ENCODE results near the gene PRKAG1. TPM values are rescaled to one million over a fixed set of nuclear protein-coding genes. Genes with fewer than 3 reads are reported as not detected.
"Not testable (repeated sequence)": the region's sequence is repeated elsewhere in the genome, so short reads cannot be mapped to it uniquely, and the experiment has no call there.

The PRKAG1 gene
- total RNA-seq: 46.5 TPM
- long read RNA-seq, transcript PRKAG1-206 (12 exons, 1,699 nt): major isoform, 17 of 27 reads
- long read RNA-seq, partial matches to known transcripts: 4 of 27 reads
- long read RNA-seq, other reads (novel, unspliced or antisense): 4 of 27 reads

DNA sequence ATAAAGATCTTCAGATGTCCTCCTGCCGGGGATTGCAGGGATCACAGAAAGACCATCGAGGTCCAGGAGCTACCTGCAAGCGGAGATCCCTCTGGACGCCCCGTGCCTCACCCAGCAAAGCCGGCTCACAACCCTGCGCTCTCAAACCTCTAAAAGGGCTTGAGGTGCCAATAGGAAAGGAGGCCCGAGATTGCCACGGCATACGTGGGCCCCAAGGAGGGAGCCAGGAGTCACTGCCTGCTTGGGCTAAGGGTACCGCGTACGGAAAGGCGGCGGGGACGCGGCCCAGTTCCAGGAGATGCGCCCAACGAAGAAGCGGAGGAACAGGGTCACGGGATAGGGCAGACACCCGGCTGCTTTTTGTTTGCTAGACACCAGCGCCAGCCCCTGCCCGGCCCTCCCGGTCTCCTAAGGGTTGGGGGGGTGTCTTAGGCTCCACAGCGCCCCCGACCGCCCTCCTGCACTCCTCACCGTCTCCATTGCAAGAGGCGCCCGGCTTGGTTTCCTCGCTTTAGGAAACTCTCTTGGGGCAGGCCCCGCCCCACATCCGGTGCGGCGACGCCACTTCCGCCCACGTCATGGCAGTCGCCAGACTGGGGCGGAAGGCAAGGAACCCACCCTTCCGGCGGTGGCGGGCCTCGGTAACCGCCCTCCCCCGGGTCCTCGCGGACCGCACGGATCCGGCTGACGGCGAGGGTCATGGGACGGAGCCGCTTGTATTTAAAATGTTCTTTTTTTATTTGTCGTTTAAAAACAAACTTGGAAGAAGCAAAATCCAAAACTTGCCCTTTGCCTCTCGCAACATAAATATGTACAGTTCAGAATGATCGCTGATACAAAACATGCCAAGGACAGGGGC, at the start of gene PRKAG1:
Gene PRKAG1, minus strand, starts transcription at position 516 of the 859 bp plus-strand sequence. Its CDS starts 36 bp downstream, at position 480.
- H3K4me3 ChIP-seq: peak within 1 kb of the TSS; percentile 94
- no peaks in the 10 kb centered on the region for H3K9me3 ChIP-seq
- intact Hi-C loops (cut with DNase I): no loop called here
- TF ChIP-seq, protein P1, sequence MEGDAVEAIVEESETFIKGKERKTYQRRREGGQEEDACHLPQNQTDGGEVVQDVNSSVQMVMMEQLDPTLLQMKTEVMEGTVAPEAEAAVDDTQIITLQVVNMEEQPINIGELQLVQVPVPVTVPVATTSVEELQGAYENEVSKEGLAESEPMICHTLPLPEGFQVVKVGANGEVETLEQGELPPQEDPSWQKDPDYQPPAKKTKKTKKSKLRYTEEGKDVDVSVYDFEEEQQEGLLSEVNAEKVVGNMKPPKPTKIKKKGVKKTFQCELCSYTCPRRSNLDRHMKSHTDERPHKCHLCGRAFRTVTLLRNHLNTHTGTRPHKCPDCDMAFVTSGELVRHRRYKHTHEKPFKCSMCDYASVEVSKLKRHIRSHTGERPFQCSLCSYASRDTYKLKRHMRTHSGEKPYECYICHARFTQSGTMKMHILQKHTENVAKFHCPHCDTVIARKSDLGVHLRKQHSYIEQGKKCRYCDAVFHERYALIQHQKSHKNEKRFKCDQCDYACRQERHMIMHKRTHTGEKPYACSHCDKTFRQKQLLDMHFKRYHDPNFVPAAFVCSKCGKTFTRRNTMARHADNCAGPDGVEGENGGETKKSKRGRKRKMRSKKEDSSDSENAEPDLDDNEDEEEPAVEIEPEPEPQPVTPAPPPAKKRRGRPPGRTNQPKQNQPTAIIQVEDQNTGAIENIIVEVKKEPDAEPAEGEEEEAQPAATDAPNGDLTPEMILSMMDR (IDR thresholded peaks at IDR 0.05): peak; percentile 57
- H3K27me3 ChIP-seq: no peaks in the 10 kb centered on the region
- DNase-seq (peak; percentile 98), ATAC-seq (peak; percentile 96)
- peak within 1 kb of the TSS; percentile 97 for H3K27ac ChIP-seq
- peaks cover 26% of the 10 kb centered on the region for H3K36me3 ChIP-seq
- H3K4me1 ChIP-seq: peaks cover 13% of the 10 kb centered on the region

DNA sequence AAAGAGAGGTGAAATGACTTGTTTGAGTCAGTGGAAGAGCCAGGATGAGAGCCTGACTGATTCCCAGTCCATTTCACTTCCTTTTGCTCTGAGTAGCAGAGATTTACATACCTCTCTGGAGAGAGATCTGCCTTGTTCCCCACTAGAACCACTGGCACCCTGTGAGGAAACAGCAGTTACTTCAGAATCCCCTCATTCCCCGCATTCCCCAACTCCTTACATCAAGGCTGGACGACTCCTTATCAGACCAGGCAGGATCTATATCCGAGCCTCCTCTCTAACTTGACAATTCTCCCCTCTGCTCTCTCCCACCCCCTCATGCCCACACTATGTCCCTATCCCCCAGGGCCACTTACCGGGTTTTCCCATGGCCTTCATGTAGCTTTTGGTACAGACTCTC, 47.5 kb upstream of the PRKAG1 start:
- TF ChIP-seq, protein P1 (IDR thresholded peaks at IDR 0.05): no peak
- H3K9me3 ChIP-seq: no peaks in the 10 kb centered on the region
- intact Hi-C loops (cut with DNase I): no loop called here
- ATAC-seq (no peak), DNase-seq (no peak)
- no peak overlapping the region for H3K27ac ChIP-seq
- no peaks in the 10 kb centered on the region for H3K36me3 ChIP-seq
- no peak overlapping the region for H3K4me3 ChIP-seq
- no peaks in the 10 kb centered on the region for H3K27me3 ChIP-seq
- peaks cover 10% of the 10 kb centered on the region for H3K4me1 ChIP-seq

- TF ChIP-seq, protein P1 (IDR thresholded peaks at IDR 0.05): no peak
- Histone ChIP-seq H3K27me3 (no peaks in the 10 kb centered on the region), H3K4me1 (peaks cover 6% of the 10 kb centered on the region), H3K36me3 (no peaks in the 10 kb centered on the region), H3K4me3 (no peak overlapping the region), H3K9me3 (no peaks in the 10 kb centered on the region), H3K27ac (no peak overlapping the region)
- intact Hi-C loops (cut with DNase I): no loop called here
- DNase-seq: no peak
- ATAC-seq: no peak
These were observed 46.2 kb upstream of the PRKAG1 start for GRCh38 chr12:49064767-49065152.

GRCh38 chr12:49061916-49062315, 43.3 kb upstream of the PRKAG1 start:
- H3K4me1 ChIP-seq: peaks cover 24% of the 10 kb centered on the region
- H3K27ac ChIP-seq; intact Hi-C loops (cut with DNase I); ATAC-seq; DNase-seq; H3K27me3 ChIP-seq; H3K4me3 ChIP-seq; H3K36me3 ChIP-seq; H3K9me3 ChIP-seq: not testable (repeated sequence)

- Histone ChIP-seq H3K36me3 (no peaks in the 10 kb centered on the region), H3K4me1 (peaks cover 31% of the 10 kb centered on the region), H3K9me3 (no peaks in the 10 kb centered on the region), H3K4me3 (peak overlapping the region; percentile 96), H3K27me3 (no peaks in the 10 kb centered on the region), H3K27ac (peak overlapping the region; percentile 98)
- intact Hi-C loops (cut with DNase I): no loop called here
- TF ChIP-seq, protein P1 (IDR thresholded peaks at IDR 0.05): no peak
- ATAC-seq: no peak
- no peak for DNase-seq
These were observed 42.6 kb upstream of the PRKAG1 start for GRCh38 chr12:49061157-49061650.
